T-helper 2 cell treated with Interferon-gamma antibody and Interleukin-4, amounts not matched to agents 100 ng/mL and 5 ng/mL, for 36 hours (primary cell): ENCODE measurements around the gene CHST7. TPM values are rescaled to one million over a fixed set of nuclear protein-coding genes. Genes with fewer than 3 reads are reported as not detected.
"Not testable (repeated sequence)": the region's sequence is repeated elsewhere in the genome, so short reads cannot be mapped to it uniquely, and the experiment has no call there.

Experiments used
- intact Hi-C: fragments of 100-400 bp; cut with micrococcal nuclease; formaldehyde crosslinking; loops from one replicate; pipeline ENCODE4 v1.15.1; 2023
- total RNA-seq: library from RNA; stranded (reverse); gene quantifications from 2 replicates; pipeline ENCODE4 v1.2.3, GENCODE V29; 2022

CHST7 gene
- total RNA-seq = 5.5 and 6.2 TPM in 2 replicates

- intact Hi-C loops = loop anchor here (1.0 kb wide), 1 partner anchor 28 kb away; the partner anchor contains the start of gene ZNF674
Measured at GRCh38 chrX:46573331-46573891, at the start of gene CHST7. CHST7 (plus strand) TSS chrX:46573765; CDS start chrX:46573932, 167 bp downstream.

GRCh38 chrX:46528640-46529039 lies 44.9 kb upstream of the CHST7 start:
- intact Hi-C loops = not testable (repeated sequence)

GRCh38 chrX:46529740-46530403 lies 43.7 kb upstream of the CHST7 start:
- intact Hi-C loops = not testable (repeated sequence)

- intact Hi-C loops = not testable (repeated sequence)
Measured at GRCh38 chrX:46530404-46530908, 43.1 kb upstream of the CHST7 start.

GRCh38 chrX:46531442-46531841 lies 42.1 kb upstream of the CHST7 start:
- intact Hi-C loops = no loop called here

GRCh38 chrX:46543441-46543840 lies 30.1 kb upstream of the CHST7 start:
- intact Hi-C loops = no loop called here

- intact Hi-C loops = not testable (repeated sequence)
Measured at GRCh38 chrX:46544527-46544926, 29.0 kb upstream of the CHST7 start.

GRCh38 chrX:46545111-46546005 lies 28.2 kb upstream of the CHST7 start, which contains the start of gene ZNF674:
ZNF674 (minus strand) TSS chrX:46545421; CDS start chrX:46542087, 3,334 bp downstream.
- intact Hi-C loops = loop anchor here (1.0 to 5.0 kb wide), 3 partner anchors 28 to 142 kb away; partner anchors contain the start of gene CHST7

- intact Hi-C loops = loop anchor here (5.0 kb wide), 1 partner anchor 139 kb away; no protein-coding TSS in a partner anchor
Measured at GRCh38 chrX:46547857-46548256, 25.7 kb upstream of the CHST7 start.

- intact Hi-C loops = loop anchor here (5.0 kb wide), 1 partner anchor 137 kb away; no protein-coding TSS in a partner anchor
Measured at GRCh38 chrX:46549914-46550313, 23.7 kb upstream of the CHST7 start.

- intact Hi-C loops = no loop called here
Measured at GRCh38 chrX:46551494-46552128, 22.0 kb upstream of the CHST7 start.

- intact Hi-C loops = loop anchor here (2.0 kb wide), 1 partner anchor 243 kb away; no protein-coding TSS in a partner anchor
Measured at GRCh38 chrX:46553935-46554334, 19.6 kb upstream of the CHST7 start.

- intact Hi-C loops = loop anchor here (2.0 kb wide), 1 partner anchor 242 kb away; no protein-coding TSS in a partner anchor
Measured at GRCh38 chrX:46554942-46555341, 18.6 kb upstream of the CHST7 start.

GRCh38 chrX:46559062-46559461 lies 14.5 kb upstream of the CHST7 start:
- intact Hi-C loops = no loop called here

- intact Hi-C loops = no loop called here
Measured at GRCh38 chrX:46561824-46562657, 11.5 kb upstream of the CHST7 start.

- intact Hi-C loops = no loop called here
Measured at GRCh38 chrX:46567388-46567787, 6.2 kb upstream of the CHST7 start.

GRCh38 chrX:46569621-46570020 lies 3.9 kb upstream of the CHST7 start:
- intact Hi-C loops = no loop called here

- intact Hi-C loops = no loop called here
Measured at GRCh38 chrX:46571423-46572339, 1.9 kb upstream of the CHST7 start.
